ENCODE results near the gene EYA4.

DNA sequence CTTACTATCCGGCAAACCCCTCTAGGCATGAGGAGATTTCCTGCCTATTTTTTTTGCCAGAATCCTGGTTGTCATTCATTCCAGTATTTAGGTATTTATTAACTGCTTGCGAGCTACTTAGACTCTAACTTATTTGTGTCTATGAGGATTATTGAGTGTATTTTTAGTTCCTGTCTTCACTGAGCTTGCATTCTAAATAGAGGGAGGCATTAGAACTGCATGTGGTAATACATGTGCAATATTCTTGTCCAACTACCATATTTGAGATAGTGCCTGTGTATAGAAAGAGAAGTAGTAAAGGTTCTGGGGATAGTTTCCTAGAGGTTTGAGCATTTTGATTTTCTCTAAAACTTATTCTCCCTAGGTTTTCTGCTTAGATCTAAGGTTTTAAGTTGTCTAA lies 308.9 kb downstream of the EYA4 start:
- TF ChIP-seq, protein P1, sequence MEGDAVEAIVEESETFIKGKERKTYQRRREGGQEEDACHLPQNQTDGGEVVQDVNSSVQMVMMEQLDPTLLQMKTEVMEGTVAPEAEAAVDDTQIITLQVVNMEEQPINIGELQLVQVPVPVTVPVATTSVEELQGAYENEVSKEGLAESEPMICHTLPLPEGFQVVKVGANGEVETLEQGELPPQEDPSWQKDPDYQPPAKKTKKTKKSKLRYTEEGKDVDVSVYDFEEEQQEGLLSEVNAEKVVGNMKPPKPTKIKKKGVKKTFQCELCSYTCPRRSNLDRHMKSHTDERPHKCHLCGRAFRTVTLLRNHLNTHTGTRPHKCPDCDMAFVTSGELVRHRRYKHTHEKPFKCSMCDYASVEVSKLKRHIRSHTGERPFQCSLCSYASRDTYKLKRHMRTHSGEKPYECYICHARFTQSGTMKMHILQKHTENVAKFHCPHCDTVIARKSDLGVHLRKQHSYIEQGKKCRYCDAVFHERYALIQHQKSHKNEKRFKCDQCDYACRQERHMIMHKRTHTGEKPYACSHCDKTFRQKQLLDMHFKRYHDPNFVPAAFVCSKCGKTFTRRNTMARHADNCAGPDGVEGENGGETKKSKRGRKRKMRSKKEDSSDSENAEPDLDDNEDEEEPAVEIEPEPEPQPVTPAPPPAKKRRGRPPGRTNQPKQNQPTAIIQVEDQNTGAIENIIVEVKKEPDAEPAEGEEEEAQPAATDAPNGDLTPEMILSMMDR (IDR thresholded peaks at IDR 0.05 in 8 of 11, conservative IDR thresholded peaks at IDR 0.05 in 3 of 11), result no peak
- TF ChIP-seq POLR2A (IDR thresholded peaks at IDR 0.05) (no peak), POLR2AphosphoS5 (IDR thresholded peaks at IDR 0.05) (no peak)
